ENCODE results near the gene NUP98.

GRCh38 chr11:3753110-3753509 is 44.2 kb downstream of the NUP98 start:
- TF ChIP-seq CTCF (IDR thresholded peaks at IDR 0.05): no peak
- no peak for TF ChIP-seq POLR2A (IDR thresholded peaks at IDR 0.05)

Data from right lobe of liver (tissue), 4 donors.